HEK293 (cell line): ENCODE data around the gene TMEM167B.

Experiments used
- GFI1B ChIP-seq: fragments of 450-650 bp; formaldehyde crosslinking; IDR thresholded peaks from 2 replicates; pipeline ENCODE4 v1.5.1; 2016; ENCODE audit warnings: missing biosample characterization, missing genetic modification characterization
- GLI4 ChIP-seq: fragments of 450-650 bp; formaldehyde crosslinking; IDR thresholded peaks from 2 replicates; pipeline ENCODE4 v1.5.1; 2016; ENCODE audit warnings: missing biosample characterization, missing genetic modification characterization
- GLIS1 ChIP-seq: fragments of 450-650 bp; formaldehyde crosslinking; IDR thresholded peaks from 2 replicates; pipeline ENCODE4 v1.5.1; 2016; ENCODE audit warnings: missing biosample characterization, missing genetic modification characterization
- GLIS2 ChIP-seq: fragments of 450-650 bp; formaldehyde crosslinking; IDR thresholded peaks from 2 replicates; pipeline ENCODE4 v1.5.1; 2016; ENCODE audit warnings: missing biosample characterization, missing genetic modification characterization
- KLF1 ChIP-seq: fragments of 450-650 bp; formaldehyde crosslinking; IDR thresholded peaks from 2 replicates; pipeline ENCODE4 v1.5.1; 2016; ENCODE audit warnings: missing biosample characterization, missing genetic modification characterization
- MEIS1 ChIP-seq: sonication (generic); formaldehyde crosslinking; IDR thresholded peaks from 2 replicates; pipeline ENCODE4 v1.8.1; 2022; ENCODE audit warnings: missing genetic modification reagents, mild to moderate bottlenecking, borderline replicate concordance
- RBAK ChIP-seq: fragments of 450-650 bp; formaldehyde crosslinking; IDR thresholded peaks from 2 replicates; pipeline ENCODE4 v1.5.1; 2016; ENCODE audit warnings: missing biosample characterization, missing genetic modification characterization
- TRIM28 ChIP-seq: IDR thresholded peaks from 2 replicates; pipeline ENCODE4 v1.6.1; 2011; ENCODE audit warnings: low read length, control low read depth, borderline replicate concordance
- ZBTB17 ChIP-seq: fragments of 450-650 bp; formaldehyde crosslinking; IDR thresholded peaks from 2 replicates; pipeline ENCODE4 v1.5.1; 2016; ENCODE audit warnings: missing biosample characterization, missing genetic modification characterization
- ZBTB7A ChIP-seq: fragments of 450-650 bp; formaldehyde crosslinking; IDR thresholded peaks from 2 replicates; pipeline ENCODE4 v1.5.1; 2016; ENCODE audit warnings: low read depth, missing biosample characterization, missing genetic modification characterization
- ZBTB8A ChIP-seq: fragments of 450-650 bp; formaldehyde crosslinking; IDR thresholded peaks from 2 replicates; pipeline ENCODE4 v1.5.1; 2016; ENCODE audit warnings: missing biosample characterization, missing genetic modification characterization
- ZNF133 ChIP-seq: fragments of 450-650 bp; formaldehyde crosslinking; IDR thresholded peaks from 2 replicates; pipeline ENCODE4 v1.5.1; 2016; ENCODE audit warnings: missing biosample characterization, missing genetic modification characterization
- ZNF2 ChIP-seq: fragments of 450-650 bp; formaldehyde crosslinking; IDR thresholded peaks from 2 replicates; pipeline ENCODE4 v1.5.1; 2016; ENCODE audit warnings: missing biosample characterization, missing genetic modification characterization
- ZNF202 ChIP-seq: fragments of 450-650 bp; formaldehyde crosslinking; IDR thresholded peaks from 2 replicates; pipeline ENCODE4 v1.5.1; 2016; ENCODE audit warnings: missing biosample characterization, missing genetic modification characterization, borderline replicate concordance
- ZNF341 ChIP-seq: fragments of 450-650 bp; formaldehyde crosslinking; IDR thresholded peaks from 2 replicates; pipeline ENCODE4; 2016; ENCODE audit warnings: low read depth, missing biosample characterization, missing genetic modification characterization
- ZNF391 ChIP-seq: fragments of 450-650 bp; formaldehyde crosslinking; IDR thresholded peaks from 2 replicates; pipeline ENCODE4 v1.5.1; 2016; ENCODE audit warnings: low read depth, missing biosample characterization, missing genetic modification characterization, borderline replicate concordance
- ZNF501 ChIP-seq: fragments of 450-650 bp; formaldehyde crosslinking; IDR thresholded peaks from 2 replicates; pipeline ENCODE4 v1.5.1; 2016; ENCODE audit warnings: missing biosample characterization, missing genetic modification characterization
- ZNF600 ChIP-seq: fragments of 450-650 bp; formaldehyde crosslinking; IDR thresholded peaks from 2 replicates; pipeline ENCODE4 v1.5.1; 2016; ENCODE audit warnings: missing biosample characterization, missing genetic modification characterization
- ZNF658 ChIP-seq: fragments of 450-650 bp; formaldehyde crosslinking; IDR thresholded peaks from 2 replicates; pipeline ENCODE4; 2016; ENCODE audit warnings: missing biosample characterization, missing genetic modification characterization
- ZNF664 ChIP-seq: fragments of 450-650 bp; formaldehyde crosslinking; IDR thresholded peaks from 2 replicates; pipeline ENCODE4 v1.5.1; 2016; ENCODE audit warnings: missing biosample characterization, missing genetic modification characterization
- ZNF777 ChIP-seq: fragments of 450-650 bp; formaldehyde crosslinking; IDR thresholded peaks from 2 replicates; pipeline ENCODE4 v1.5.1; 2017; ENCODE audit warnings: missing biosample characterization, missing genetic modification characterization, borderline replicate concordance
- ZSCAN30 ChIP-seq: fragments of 450-650 bp; IDR thresholded peaks from 2 replicates; pipeline ENCODE4 v1.5.1; 2018; ENCODE audit warnings: missing biosample characterization, mild to moderate bottlenecking, missing genetic modification characterization, moderate library complexity
- TF ChIP-seq, protein P1 (sequence below): fragments of 450-650 bp; formaldehyde crosslinking; IDR thresholded peaks from 2 replicates; pipeline ENCODE4 v1.5.1; 2017; ENCODE audit warnings: missing biosample characterization, missing genetic modification characterization
- TF ChIP-seq, protein P2 (sequence below): fragments of 450-650 bp; formaldehyde crosslinking; IDR thresholded peaks from 2 replicates; pipeline ENCODE4 v1.5.1; 2016; ENCODE audit warnings: missing biosample characterization, missing genetic modification characterization
- TF ChIP-seq, protein P3 (sequence below): fragments of 450-650 bp; formaldehyde crosslinking; IDR thresholded peaks from 2 replicates; pipeline ENCODE4 v1.5.1; 2016; ENCODE audit warnings: missing biosample characterization, missing genetic modification characterization
- TF ChIP-seq, protein P4 (sequence below): fragments of 450-650 bp; formaldehyde crosslinking; IDR thresholded peaks from 2 replicates; pipeline ENCODE4 v1.5.1; 2016; ENCODE audit warnings: missing biosample characterization, missing genetic modification characterization
- TF ChIP-seq, protein P5 (sequence below): fragments of 450-650 bp; formaldehyde crosslinking; IDR thresholded peaks from 2 replicates; pipeline ENCODE4 v1.5.1; 2017; ENCODE audit warnings: missing biosample characterization, missing genetic modification characterization
- TF ChIP-seq, protein P6 (sequence below): fragments of 450-650 bp; formaldehyde crosslinking; IDR thresholded peaks from 2 replicates; pipeline ENCODE4 v1.5.1; 2017; ENCODE audit warnings: missing biosample characterization, missing genetic modification characterization

Gene TMEM167B

DNA sequence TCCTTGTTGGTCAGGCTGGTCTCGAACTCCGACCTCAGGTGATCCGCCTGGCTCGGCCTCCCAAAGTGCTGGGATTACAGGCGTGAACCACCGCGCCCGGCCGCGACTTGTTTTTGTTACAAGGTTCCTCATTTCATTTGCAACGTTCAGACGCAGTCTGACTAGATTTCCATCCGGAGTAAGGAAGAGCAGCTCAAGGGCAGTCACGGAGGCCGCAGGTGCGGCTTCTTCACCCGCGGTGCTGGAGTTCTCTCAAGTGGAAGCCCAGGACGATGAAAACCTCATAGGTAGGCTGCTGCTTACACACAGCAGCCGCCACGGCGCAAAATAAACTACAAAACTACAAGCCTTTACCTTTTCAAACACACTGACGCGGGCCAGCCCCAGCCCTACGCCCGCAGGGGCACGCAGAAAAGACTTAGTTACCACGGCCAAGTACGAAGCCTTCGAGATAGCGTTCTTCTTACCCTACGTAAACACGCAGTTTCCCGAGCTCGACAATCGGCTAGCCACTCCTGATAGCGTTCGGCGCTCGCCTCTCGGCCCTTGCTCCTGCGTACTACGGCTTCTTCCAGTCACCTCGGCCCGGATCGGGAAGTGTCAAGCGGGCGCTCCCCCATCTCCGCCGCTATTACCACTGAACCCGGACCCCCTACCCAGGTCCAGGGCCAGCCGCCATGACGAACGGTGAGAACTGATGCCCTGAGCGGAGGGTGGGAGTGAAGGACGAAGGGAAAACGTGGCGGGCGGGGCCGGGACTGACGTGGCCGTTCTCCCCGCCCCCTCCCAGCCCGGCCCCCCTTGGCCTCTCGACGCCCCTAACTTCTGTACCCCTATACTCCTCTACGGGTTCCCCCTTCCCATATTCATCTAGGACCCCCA, at the start of gene TMEM167B (continued):
- TF ChIP-seq, protein P1, sequence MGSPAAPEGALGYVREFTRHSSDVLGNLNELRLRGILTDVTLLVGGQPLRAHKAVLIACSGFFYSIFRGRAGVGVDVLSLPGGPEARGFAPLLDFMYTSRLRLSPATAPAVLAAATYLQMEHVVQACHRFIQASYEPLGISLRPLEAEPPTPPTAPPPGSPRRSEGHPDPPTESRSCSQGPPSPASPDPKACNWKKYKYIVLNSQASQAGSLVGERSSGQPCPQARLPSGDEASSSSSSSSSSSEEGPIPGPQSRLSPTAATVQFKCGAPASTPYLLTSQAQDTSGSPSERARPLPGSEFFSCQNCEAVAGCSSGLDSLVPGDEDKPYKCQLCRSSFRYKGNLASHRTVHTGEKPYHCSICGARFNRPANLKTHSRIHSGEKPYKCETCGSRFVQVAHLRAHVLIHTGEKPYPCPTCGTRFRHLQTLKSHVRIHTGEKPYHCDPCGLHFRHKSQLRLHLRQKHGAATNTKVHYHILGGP (tag by site-specific recombination) = peak; percentile 35; the same call in 1 of the 2 replicates
- TF ChIP-seq ZNF133 (tag by site-specific recombination) (no peak), ZNF391 (tag by site-specific recombination) (peak; percentile 91; the same call in 1 of the 2 replicates), ZNF658 (tag by site-specific recombination) (no peak), GLIS2 (tag by site-specific recombination) (peak; percentile 94), TRIM28 (peak; percentile 68; the same call in 1 of the 2 replicates), ZNF777 (tag by site-specific recombination) (0 out of 2 replicates have a peak, but pooled peaks have one; percentile 49), KLF1 (tag by site-specific recombination) (peak; percentile 46; the same call in 1 of the 2 replicates), ZNF341 (tag by site-specific recombination) (peak; percentile 88), ZBTB7A (tag by site-specific recombination) (0 out of 2 replicates have a peak, but pooled peaks have one; percentile 69), GFI1B (no peak), RBAK (tag by site-specific recombination) (no peak), ZNF600 (tag by site-specific recombination) (peak; percentile 94), ZNF2 (tag by site-specific recombination) (peak; percentile 88), GLI4 (tag by site-specific recombination) (0 out of 2 replicates have a peak, but pooled peaks have one; percentile 24), ZBTB8A (peak; percentile 60), ZSCAN30 (tag by site-specific recombination) (peak; percentile 80; the same call in 1 of the 2 replicates), ZNF202 (tag by site-specific recombination) (no peak), ZNF501 (tag by site-specific recombination) (peak; percentile 99), ZNF664 (tag by site-specific recombination) (no peak), GLIS1 (peak; percentile 75), ZBTB17 (tag by site-specific recombination) (peak; percentile 100), MEIS1 (no peak)
- TF ChIP-seq, protein P2, sequence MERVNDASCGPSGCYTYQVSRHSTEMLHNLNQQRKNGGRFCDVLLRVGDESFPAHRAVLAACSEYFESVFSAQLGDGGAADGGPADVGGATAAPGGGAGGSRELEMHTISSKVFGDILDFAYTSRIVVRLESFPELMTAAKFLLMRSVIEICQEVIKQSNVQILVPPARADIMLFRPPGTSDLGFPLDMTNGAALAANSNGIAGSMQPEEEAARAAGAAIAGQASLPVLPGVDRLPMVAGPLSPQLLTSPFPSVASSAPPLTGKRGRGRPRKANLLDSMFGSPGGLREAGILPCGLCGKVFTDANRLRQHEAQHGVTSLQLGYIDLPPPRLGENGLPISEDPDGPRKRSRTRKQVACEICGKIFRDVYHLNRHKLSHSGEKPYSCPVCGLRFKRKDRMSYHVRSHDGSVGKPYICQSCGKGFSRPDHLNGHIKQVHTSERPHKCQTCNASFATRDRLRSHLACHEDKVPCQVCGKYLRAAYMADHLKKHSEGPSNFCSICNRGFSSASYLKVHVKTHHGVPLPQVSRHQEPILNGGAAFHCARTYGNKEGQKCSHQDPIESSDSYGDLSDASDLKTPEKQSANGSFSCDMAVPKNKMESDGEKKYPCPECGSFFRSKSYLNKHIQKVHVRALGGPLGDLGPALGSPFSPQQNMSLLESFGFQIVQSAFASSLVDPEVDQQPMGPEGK = peak; percentile 97
- TF ChIP-seq, protein P3, sequence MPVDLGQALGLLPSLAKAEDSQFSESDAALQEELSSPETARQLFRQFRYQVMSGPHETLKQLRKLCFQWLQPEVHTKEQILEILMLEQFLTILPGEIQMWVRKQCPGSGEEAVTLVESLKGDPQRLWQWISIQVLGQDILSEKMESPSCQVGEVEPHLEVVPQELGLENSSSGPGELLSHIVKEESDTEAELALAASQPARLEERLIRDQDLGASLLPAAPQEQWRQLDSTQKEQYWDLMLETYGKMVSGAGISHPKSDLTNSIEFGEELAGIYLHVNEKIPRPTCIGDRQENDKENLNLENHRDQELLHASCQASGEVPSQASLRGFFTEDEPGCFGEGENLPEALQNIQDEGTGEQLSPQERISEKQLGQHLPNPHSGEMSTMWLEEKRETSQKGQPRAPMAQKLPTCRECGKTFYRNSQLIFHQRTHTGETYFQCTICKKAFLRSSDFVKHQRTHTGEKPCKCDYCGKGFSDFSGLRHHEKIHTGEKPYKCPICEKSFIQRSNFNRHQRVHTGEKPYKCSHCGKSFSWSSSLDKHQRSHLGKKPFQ (tag by site-specific recombination) = peak; percentile 98
- TF ChIP-seq, protein P4, sequence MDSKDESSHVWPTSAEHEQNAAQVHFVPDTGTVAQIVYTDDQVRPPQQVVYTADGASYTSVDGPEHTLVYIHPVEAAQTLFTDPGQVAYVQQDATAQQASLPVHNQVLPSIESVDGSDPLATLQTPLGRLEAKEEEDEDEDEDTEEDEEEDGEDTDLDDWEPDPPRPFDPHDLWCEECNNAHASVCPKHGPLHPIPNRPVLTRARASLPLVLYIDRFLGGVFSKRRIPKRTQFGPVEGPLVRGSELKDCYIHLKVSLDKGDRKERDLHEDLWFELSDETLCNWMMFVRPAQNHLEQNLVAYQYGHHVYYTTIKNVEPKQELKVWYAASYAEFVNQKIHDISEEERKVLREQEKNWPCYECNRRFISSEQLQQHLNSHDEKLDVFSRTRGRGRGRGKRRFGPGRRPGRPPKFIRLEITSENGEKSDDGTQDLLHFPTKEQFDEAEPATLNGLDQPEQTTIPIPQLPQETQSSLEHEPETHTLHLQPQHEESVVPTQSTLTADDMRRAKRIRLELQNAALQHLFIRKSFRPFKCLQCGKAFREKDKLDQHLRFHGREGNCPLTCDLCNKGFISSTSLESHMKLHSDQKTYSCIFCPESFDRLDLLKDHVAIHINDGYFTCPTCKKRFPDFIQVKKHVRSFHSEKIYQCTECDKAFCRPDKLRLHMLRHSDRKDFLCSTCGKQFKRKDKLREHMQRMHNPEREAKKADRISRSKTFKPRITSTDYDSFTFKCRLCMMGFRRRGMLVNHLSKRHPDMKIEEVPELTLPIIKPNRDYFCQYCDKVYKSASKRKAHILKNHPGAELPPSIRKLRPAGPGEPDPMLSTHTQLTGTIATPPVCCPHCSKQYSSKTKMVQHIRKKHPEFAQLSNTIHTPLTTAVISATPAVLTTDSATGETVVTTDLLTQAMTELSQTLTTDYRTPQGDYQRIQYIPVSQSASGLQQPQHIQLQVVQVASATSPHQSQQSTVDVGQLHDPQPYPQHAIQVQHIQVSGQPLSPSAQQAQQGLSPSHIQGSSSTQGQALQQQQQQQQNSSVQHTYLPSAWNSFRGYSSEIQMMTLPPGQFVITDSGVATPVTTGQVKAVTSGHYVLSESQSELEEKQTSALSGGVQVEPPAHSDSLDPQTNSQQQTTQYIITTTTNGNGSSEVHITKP = peak; percentile 82
- TF ChIP-seq, protein P5, sequence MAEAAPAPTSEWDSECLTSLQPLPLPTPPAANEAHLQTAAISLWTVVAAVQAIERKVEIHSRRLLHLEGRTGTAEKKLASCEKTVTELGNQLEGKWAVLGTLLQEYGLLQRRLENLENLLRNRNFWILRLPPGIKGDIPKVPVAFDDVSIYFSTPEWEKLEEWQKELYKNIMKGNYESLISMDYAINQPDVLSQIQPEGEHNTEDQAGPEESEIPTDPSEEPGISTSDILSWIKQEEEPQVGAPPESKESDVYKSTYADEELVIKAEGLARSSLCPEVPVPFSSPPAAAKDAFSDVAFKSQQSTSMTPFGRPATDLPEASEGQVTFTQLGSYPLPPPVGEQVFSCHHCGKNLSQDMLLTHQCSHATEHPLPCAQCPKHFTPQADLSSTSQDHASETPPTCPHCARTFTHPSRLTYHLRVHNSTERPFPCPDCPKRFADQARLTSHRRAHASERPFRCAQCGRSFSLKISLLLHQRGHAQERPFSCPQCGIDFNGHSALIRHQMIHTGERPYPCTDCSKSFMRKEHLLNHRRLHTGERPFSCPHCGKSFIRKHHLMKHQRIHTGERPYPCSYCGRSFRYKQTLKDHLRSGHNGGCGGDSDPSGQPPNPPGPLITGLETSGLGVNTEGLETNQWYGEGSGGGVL (tag by site-specific recombination) = peak; percentile 40
- TF ChIP-seq, protein P6, sequence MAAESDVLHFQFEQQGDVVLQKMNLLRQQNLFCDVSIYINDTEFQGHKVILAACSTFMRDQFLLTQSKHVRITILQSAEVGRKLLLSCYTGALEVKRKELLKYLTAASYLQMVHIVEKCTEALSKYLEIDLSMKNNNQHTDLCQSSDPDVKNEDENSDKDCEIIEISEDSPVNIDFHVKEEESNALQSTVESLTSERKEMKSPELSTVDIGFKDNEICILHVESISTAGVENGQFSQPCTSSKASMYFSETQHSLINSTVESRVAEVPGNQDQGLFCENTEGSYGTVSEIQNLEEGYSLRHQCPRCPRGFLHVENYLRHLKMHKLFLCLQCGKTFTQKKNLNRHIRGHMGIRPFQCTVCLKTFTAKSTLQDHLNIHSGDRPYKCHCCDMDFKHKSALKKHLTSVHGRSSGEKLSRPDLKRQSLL (tag by site-specific recombination) = peak; percentile 70
